ENCODE data around the gene USP15. TPM values are rescaled to one million over a fixed set of nuclear protein-coding genes. Genes with fewer than 3 reads are reported as not detected.

The USP15 gene
- total and polyA plus RNA-seq, 2 donors (not counting 1 experiment from before 2014, with no cell fraction given), result 116 to 182 TPM

- Mint-ChIP-seq H3K4me1 (peaks cover 9% of the 10 kb centered on the region), H3K27ac (no peak overlapping the region), H3K4me3 (no peak overlapping the region), H3K9me3 (ENCODE audit: insufficient read depth) (no peaks in the 10 kb centered on the region), H3K27me3 (no peaks in the 10 kb centered on the region)
- Histone ChIP-seq H3K9me3 (ENCODE audit: control extremely low read depth in 1 of 3, control insufficient read depth in 2 of 3, insufficient read depth in 1 of 3, low read length in 2 of 3) (peaks cover 0 to 6% (median 0%) of the 10 kb centered on the region in 3 donors), H3K36me3 (replicated peaks in 1 of 2; ENCODE audit: control extremely low read depth in 1 of 2, control insufficient read depth in 1 of 2, extremely low read depth in 1 of 2, insufficient read depth in 2 of 2, low read length in 1 of 2) (peaks cover 4 to 28% of the 10 kb centered on the region in 2 experiments), H3K4me2 (replicated peaks; ENCODE audit: low read depth, low read length, poor library complexity, severe bottlenecking) (no peak overlapping the region), H3K27ac (ENCODE audit: low read length in 2 of 2) (no peak overlapping the region), H2AFZ (ENCODE audit: insufficient read depth, low read depth, low read length, poor library complexity, severe bottlenecking) (no peak overlapping the region), H3K79me2 (ENCODE audit: control insufficient read depth, insufficient read depth, low read length) (peaks cover 38% of the 10 kb centered on the region), H3K9ac (ENCODE audit: low read length) (no peak overlapping the region), H3K4me3 (ENCODE audit: control extremely low read depth in 1 of 5, extremely low read depth in 1 of 5, insufficient read depth in 1 of 5, low read depth in 2 of 5, low read length in 4 of 5) (no peak overlapping the region), H3K27me3 (replicated peaks in 1 of 4; ENCODE audit: control extremely low read depth in 1 of 4, control insufficient read depth in 3 of 4, insufficient read depth in 4 of 4, low read length in 3 of 4) (no peaks in the 10 kb centered on the region), H3K4me1 (ENCODE audit: control insufficient read depth in 2 of 2, insufficient read depth in 2 of 2, low read length in 2 of 2) (no peaks in the 10 kb centered on the region), H4K20me1 (ENCODE audit: control insufficient read depth, insufficient read depth, low read length, poor library complexity, severe bottlenecking) (peaks cover 14% of the 10 kb centered on the region)
- DNase-seq, result no peak
- CTCF ChIA-PET, result no interaction called here
- ATAC-seq (ENCODE audit: low read depth), result no peak
- 74% methylated on average over 2 of the region's 5 CpGs for WGBS (ENCODE audit: insufficient coverage)
- POLR2A ChIA-PET, result no interaction called here
- intact Hi-C loops (cut with micrococcal nuclease), result no loop called here
- TF ChIP-seq EZH2 (IDR thresholded peaks at IDR 0.05; ENCODE audit: borderline replicate concordance, insufficient read depth, low read depth, low read length, poor library complexity, severe bottlenecking) (no peak), CTCF (IDR thresholded peaks at IDR 0.05) (no peak)
Measured at GRCh38 chr12:62347922-62348650, 87.9 kb downstream of the USP15 start.

GRCh38 chr12:62350554-62350953 lies 90.3 kb downstream of the USP15 start:
- H3K27ac ChIP-seq (ENCODE audit: low read length in 2 of 2), result no peak overlapping the region
- ChIA-PET POLR2A (no interaction called here), CTCF (interaction anchor here (1.1 kb wide), 1 partner anchor 91 kb away, joined by 3 read pairs; the partner anchor contains the start of gene USP15)
- no peak overlapping the region for H2AFZ ChIP-seq (ENCODE audit: insufficient read depth, low read depth, low read length, poor library complexity, severe bottlenecking)
- Mint-ChIP-seq H3K4me1 (peaks cover 4% of the 10 kb centered on the region), H3K27me3 (no peaks in the 10 kb centered on the region), H3K27ac (no peak overlapping the region), H3K9me3 (ENCODE audit: insufficient read depth) (no peaks in the 10 kb centered on the region), H3K4me3 (no peak overlapping the region)
- no peaks in the 10 kb centered on the region for H3K27me3 ChIP-seq (replicated peaks in 1 of 4; ENCODE audit: control extremely low read depth in 1 of 4, control insufficient read depth in 3 of 4, insufficient read depth in 4 of 4, low read length in 3 of 4)
- peaks cover 28% of the 10 kb centered on the region for H3K79me2 ChIP-seq (ENCODE audit: control insufficient read depth, insufficient read depth, low read length)
- peaks cover 5 to 13% of the 10 kb centered on the region in 2 experiments for H3K36me3 ChIP-seq (replicated peaks in 1 of 2; ENCODE audit: control extremely low read depth in 1 of 2, control insufficient read depth in 1 of 2, extremely low read depth in 1 of 2, insufficient read depth in 2 of 2, low read length in 1 of 2)
- no peak overlapping the region for H3K9ac ChIP-seq (ENCODE audit: low read length)
- TF ChIP-seq CTCF (IDR thresholded peaks at IDR 0.05) (no peak), EZH2 (IDR thresholded peaks at IDR 0.05; ENCODE audit: borderline replicate concordance, insufficient read depth, low read depth, low read length, poor library complexity, severe bottlenecking) (no peak)
- no peaks in the 10 kb centered on the region for H4K20me1 ChIP-seq (ENCODE audit: control insufficient read depth, insufficient read depth, low read length, poor library complexity, severe bottlenecking)
- H3K4me1 ChIP-seq (ENCODE audit: control insufficient read depth in 2 of 2, insufficient read depth in 2 of 2, low read length in 2 of 2), result no peaks in the 10 kb centered on the region
- no peak overlapping the region for H3K4me2 ChIP-seq (replicated peaks; ENCODE audit: low read depth, low read length, poor library complexity, severe bottlenecking)
- DNase-seq (no peak), ATAC-seq (ENCODE audit: low read depth) (no peak)
- intact Hi-C loops (cut with micrococcal nuclease), result loop anchor here (10.0 kb wide), 2 partner anchors 46 to 86 kb away; partner anchors contain the start of gene USP15
- H3K4me3 ChIP-seq (ENCODE audit: control extremely low read depth in 1 of 5, extremely low read depth in 1 of 5, insufficient read depth in 1 of 5, low read depth in 2 of 5, low read length in 4 of 5), result no peak overlapping the region
- no CpG with 5 or more reads among the region's 2 CpGs for WGBS (ENCODE audit: insufficient coverage)
- H3K9me3 ChIP-seq (ENCODE audit: control extremely low read depth in 1 of 3, control insufficient read depth in 2 of 3, insufficient read depth in 1 of 3, low read length in 2 of 3), result no peaks in the 10 kb centered on the region
